GM21786 (cell line): ENCODE measurements around the gene SAA4.
"Not testable (repeated sequence)": the region's sequence is repeated elsewhere in the genome, so short reads cannot be mapped to it uniquely, and the experiment has no call there.

ENCODE experiments used
- ATAC-seq: cut with Tn5 transposase; IDR thresholded peaks from one replicate; pipeline ENCODE4 v1.9.1; 2021; ENCODE audit not compliant: unreplicated experiment

The SAA4 gene

GRCh38 chr11:18191376-18191775 is 45.2 kb downstream of the SAA4 start:
- ATAC-seq: no peak

GRCh38 chr11:18189476-18190245 is 46.9 kb downstream of the SAA4 start:
- not testable (repeated sequence) for ATAC-seq

GRCh38 chr11:18188796-18189195 is 47.8 kb downstream of the SAA4 start:
- ATAC-seq: no peak
